ENCODE measurements around the gene FFAR1.
"Not testable (repeated sequence)": the region's sequence is repeated elsewhere in the genome, so short reads cannot be mapped to it uniquely, and the experiment has no call there.

Gene FFAR1

GRCh38 chr19:35345671-35346111 lies 2.0 kb upstream of the FFAR1 start:
- DNase-seq: no peak

- DNase-seq: no peak
Measured at GRCh38 chr19:35346193-35347052, 1.3 kb upstream of the FFAR1 start.

GRCh38 chr19:35347930-35348298 lies 212 bp downstream of the FFAR1 start:
- no peak for DNase-seq

- no peak for DNase-seq
Measured at GRCh38 chr19:35348911-35349611, 1.4 kb downstream of the FFAR1 start.

GRCh38 chr19:35349614-35350521 lies 2.2 kb downstream of the FFAR1 start:
- no peak for DNase-seq

- DNase-seq: no peak
Measured at GRCh38 chr19:35350591-35350990, 2.9 kb downstream of the FFAR1 start.

GRCh38 chr19:35351411-35352176 lies 3.9 kb downstream of the FFAR1 start:
- no peak for DNase-seq

GRCh38 chr19:35352177-35352447 lies 4.4 kb downstream of the FFAR1 start:
- no peak for DNase-seq

GRCh38 chr19:35352448-35353304 lies 5.0 kb downstream of the FFAR1 start:
- DNase-seq: peak; percentile 99

- no peak for DNase-seq
Measured at GRCh38 chr19:35353635-35354034, 5.9 kb downstream of the FFAR1 start.

GRCh38 chr19:35354898-35355297 lies 7.2 kb downstream of the FFAR1 start:
- DNase-seq: no peak

- no peak for DNase-seq
Measured at GRCh38 chr19:35355791-35356460, 8.2 kb downstream of the FFAR1 start.

- DNase-seq: no peak
Measured at GRCh38 chr19:35357867-35358573, 10.3 kb downstream of the FFAR1 start, which contains the start of gene FFAR3. FFAR3 (plus strand) TSS chr19:35358460; CDS start chr19:35358891, 431 bp downstream.

GRCh38 chr19:35358834-35359233 lies 11.1 kb downstream of the FFAR1 start:
- DNase-seq: not testable (repeated sequence)

GRCh38 chr19:35359395-35359794 lies 11.7 kb downstream of the FFAR1 start:
- not testable (repeated sequence) for DNase-seq

- not testable (repeated sequence) for DNase-seq
Measured at GRCh38 chr19:35360081-35360480, 12.4 kb downstream of the FFAR1 start.

- no peak for DNase-seq
Measured at GRCh38 chr19:35360880-35361420, 13.2 kb downstream of the FFAR1 start.

- DNase-seq: no peak
Measured at GRCh38 chr19:35362261-35363000, 14.7 kb downstream of the FFAR1 start.

- DNase-seq: no peak
Measured at GRCh38 chr19:35363001-35363590, 15.4 kb downstream of the FFAR1 start.

All from NCI-H2227 treated with DMSO at 0.1 percent for 48 hours (cell line).